ENCODE data around the gene BSND. TPM values are rescaled to one million over a fixed set of nuclear protein-coding genes. Genes with fewer than 3 reads are reported as not detected.
A peak's percentile ranks its signal among the peaks of the same experiment; 100 is the strongest.

Gene BSND
- polyA plus RNA-seq, 1 donor: 4.1 TPM

- no peak for DNase-seq
Measured at GRCh38 chr1:54989968-54990810, 8.5 kb upstream of the BSND start.

DNA sequence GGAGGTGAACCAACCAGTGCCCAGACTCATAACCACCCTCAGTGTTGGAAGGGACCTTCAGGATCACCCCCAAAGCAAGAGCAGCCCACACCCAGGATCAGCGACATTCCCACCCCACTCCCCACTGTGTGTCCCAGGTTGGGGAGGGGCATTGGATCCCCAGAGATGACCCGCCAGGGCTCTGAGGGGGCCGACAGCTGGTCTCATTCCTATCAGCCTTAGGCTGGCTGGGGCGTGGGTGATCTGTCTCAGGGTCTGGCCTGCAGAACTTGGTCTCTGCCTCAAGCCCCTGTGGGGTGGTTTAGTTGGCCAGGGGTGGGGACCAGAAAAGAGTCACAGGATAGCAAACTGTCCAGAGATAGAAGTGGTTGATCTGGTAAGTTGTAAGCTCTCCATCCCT lies 7.8 kb upstream of the BSND start:
- DNase-seq: no peak

DNA sequence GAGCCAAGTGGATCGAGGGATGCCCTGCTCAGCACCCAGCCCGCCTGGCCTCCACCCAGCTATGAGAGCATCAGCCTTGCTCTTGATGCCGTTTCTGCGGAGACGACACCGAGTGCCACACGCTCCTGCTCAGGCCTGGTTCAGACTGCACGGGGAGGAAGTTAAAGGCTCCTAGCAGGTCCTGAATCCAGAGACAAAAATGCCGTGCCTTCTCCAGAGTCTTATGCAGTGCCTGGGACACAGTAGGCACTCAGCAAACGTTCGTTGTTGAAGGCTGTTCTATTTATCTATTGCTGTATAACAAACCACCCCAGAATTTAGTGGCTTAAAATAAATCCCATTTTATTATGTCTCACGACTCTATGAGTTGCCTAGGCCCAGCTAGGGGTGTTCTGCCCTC lies 6.8 kb upstream of the BSND start:
- DNase-seq: no peak

GRCh38 chr1:54993140-54993539 lies 5.6 kb upstream of the BSND start:
- DNase-seq: no peak

DNA sequence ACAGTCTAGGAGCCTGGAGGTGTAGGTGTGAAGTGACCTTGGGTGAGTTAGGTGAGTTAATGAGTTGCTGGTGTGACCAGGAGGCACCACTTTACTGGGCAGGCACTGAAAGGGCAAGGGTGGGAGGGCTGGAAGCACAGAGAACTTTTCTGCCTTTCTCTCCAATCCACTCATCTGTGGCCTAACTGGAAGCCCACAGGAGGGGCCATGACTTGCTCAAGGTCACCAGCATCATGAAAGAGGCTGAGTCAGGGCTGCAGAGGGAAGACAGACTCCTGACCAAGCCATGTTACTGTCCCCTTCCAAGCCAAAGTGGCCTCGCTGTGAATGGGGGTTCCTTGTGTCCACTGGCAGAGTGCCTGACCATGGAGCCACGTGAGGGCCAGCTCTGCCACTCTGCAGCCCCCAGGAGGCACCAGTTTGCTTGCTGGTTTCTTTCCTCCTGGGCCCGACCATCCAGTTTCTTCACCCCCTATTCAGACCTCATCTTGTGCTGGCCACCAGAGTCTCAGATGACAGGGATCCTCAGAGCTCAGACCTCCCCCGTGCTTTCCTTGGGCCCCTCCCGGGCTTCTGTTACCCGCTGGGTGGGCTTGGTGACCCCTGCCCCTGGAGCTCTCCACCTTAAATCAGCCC lies 4.3 kb upstream of the BSND start:
- DNase-seq: no peak

GRCh38 chr1:54995013-54995760 lies 3.5 kb upstream of the BSND start:
- no peak for DNase-seq

GRCh38 chr1:54995835-54996234 lies 2.9 kb upstream of the BSND start:
- DNase-seq: no peak

DNA sequence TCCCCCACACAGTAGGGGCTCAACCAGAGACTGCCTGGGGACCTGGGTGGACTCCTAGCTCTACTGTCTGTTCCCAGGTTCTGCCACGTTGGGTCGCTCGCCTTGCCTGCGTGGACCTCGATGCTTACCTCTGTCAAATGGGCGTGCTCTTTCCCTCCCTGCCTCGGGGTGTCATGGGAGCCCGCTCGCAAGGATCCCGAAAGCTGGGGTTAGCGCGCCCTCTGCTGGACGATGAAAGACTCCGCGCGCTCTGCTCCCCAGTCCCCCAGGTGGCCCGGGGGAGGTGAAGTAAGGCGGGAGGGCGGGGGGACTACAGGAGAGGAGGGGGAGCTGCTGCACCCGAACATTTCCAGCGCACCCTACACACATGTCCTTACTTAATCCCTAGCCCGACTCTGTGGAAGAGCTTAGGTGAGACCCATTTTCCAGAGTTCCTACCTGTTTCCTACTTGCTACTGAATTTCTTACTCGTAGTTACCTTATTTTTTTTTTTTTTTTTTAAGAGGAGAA lies 2.3 kb upstream of the BSND start:
- DNase-seq: peak; percentile 71

DNA sequence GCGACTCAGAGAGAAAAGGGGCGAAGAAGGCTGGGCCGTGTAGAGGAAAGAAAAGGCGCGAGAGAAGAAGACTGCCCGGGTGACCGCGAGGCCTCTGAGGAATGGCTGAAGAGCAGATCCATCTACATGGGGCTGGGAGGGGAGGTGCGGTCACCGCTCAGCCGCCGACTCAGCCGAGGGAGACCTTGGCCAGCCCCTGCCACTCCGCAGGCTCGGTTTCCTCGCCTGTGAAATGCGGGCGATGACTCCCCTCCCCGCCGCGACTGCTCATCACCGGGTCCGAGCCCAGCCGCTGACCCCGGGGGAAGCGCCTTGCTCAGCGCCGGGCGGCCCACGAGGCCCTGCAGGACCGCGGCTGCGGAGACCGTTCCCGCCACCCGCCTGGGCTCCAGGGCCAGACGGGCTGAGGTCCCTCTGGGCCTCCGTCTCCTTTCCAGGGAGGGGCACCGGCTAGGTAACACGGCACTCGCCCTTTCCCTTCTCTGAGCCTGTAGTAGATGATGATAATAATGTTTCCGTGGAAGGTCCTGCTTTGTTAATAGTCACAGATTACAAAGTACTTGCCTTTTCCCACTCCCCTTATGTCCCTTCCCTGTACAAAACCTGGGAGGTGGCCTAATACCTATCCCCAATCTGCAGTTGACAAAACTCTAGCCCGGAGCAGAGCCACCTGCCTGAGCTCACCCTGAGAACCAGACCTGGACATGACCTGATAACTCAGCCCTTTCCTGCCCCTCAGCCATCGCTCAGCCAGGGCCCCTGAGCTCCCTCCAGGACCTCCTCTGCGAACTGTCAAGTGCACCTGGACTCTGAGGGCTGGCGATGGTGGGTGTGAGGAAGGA lies 1.6 kb upstream of the BSND start:
- no peak for DNase-seq

DNA sequence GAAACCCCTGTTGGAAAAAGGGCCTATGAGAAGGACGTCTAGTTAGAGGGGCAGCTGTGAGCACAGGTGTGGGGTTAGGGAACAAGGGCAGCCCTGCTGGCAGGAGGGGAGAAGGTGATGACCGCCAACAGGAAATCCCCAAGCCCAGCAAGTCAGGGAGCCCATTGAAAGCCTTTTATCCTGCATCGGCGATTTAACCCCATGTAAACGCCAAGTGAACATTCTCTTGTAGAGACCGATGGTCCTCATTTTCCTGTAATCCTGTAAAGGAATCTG lies 1.1 kb upstream of the BSND start:
- no peak for DNase-seq

DNA sequence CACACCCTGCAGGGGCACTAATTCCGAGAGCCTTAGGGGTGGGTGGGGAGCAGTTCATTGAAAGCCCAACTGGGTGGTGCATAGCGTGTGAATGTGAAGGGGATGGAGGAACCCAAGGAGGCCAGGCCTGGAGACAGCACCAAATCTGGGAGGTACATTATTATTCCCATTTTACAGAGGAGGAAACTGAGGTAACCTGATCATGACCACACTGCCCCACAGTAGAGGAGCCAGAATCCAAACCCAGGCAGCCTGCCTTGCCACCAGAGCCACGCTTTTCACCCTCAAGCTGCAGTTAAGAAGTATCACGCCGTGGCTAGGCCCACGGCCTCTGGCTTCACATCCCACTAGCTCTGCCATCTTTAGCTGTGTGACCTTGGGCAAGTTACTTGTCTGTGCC lies 633 bp upstream of the BSND start:
- DNase-seq: no peak

GRCh38 chr1:55000110-55001085 lies 1.7 kb downstream of the BSND start:
- no peak for DNase-seq

- no peak for DNase-seq
Measured at GRCh38 chr1:55001311-55001710, 2.6 kb downstream of the BSND start.

DNA sequence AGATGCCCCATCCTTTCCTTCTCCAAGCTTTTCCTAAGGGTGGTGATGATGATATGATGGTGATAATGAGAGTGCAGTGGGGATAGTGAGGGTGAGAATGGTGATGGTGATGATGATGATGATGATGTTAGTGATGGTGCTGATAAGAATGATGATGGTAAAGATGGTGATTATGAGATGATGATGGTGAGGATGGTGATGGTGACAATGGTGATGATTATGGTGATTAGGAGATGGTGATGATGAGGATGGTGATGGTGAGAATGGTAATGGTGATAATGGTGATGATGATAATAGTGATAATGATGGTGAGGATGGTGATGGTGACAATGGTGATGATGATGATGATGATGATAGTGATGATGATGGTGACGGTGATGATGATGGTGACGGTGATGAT lies 4.0 kb downstream of the BSND start:
- no peak for DNase-seq

DNA sequence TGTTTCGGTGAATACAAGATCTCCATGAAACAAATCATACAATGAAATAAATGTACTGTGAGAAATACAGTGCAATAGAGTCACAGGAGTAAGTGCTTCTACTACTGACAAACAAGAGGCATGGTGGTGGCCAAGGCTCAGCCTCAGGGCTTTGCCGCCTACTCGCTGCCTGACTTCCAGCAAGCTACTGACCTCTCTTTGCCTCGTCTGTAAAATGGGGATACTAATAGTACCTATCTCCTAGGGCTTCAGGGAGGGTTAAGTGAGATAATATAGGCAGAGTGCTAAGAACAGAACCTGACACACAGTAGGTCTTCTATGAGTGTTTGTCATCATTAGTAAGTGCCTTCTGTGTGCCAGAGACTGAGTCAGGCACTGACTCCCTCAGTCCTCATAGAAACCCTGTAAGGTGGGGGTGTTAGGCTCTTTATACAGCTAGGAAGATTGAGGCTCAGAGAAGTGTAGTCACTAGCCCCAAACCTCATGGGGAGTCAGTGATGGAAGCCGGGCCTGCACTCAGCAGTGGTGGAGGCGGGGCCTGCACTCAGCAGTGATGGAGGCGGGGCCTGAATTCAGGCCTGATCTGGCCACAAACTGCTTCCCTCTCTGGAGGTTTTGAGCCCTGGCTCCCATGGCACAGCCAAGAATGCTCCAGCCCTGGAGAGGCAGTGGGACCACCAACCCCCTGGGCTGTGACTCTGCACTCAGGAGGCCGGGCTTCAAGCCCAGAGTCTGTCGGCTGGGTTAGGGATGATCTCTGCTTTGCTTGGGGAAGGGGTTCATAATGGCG lies 6.8 kb downstream of the BSND start:
- DNase-seq: no peak

DNA sequence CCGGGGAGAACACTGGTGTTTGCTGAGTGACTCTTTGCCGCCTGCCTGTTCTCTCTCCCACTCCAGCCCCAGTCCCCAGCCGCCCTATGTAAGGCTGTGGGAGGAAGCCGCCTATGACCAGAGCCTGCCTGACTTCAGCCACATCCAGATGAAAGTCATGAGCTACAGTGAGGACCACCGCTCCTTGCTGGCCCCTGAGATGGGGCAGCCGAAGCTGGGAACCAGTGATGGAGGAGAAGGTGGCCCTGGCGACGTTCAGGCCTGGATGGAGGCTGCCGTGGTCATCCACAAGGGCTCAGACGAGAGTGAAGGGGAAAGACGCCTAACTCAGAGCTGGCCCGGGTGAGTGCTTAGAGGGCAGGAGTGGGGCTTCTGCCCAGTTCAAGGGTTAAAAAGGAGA lies 8.2 kb downstream of the BSND start:
- no peak for DNase-seq

GRCh38 chr1:55007625-55008024 lies 8.9 kb downstream of the BSND start:
- no peak for DNase-seq

- no peak for DNase-seq
Measured at GRCh38 chr1:55010194-55010886, 11.6 kb downstream of the BSND start.

- DNase-seq: no peak
Measured at GRCh38 chr1:55010887-55011217, 12.1 kb downstream of the BSND start.

- DNase-seq: no peak
Measured at GRCh38 chr1:55012661-55013060, 13.9 kb downstream of the BSND start.

Data from left kidney (tissue), 2 donors.